ENCODE measurements around the gene CCSER2.

Gene CCSER2

GRCh38 chr10:84353052-84353803, 24.8 kb downstream of the CCSER2 start (continued):
- no peak for TF ChIP-seq TOX (CRISPR knock-in tag; IDR thresholded peaks at IDR 0.05; ENCODE audit: borderline replicate concordance)
- TF ChIP-seq ZC3H10 (CRISPR knock-in tag; IDR thresholded peaks at IDR 0.05), result no peak
- TF ChIP-seq ISL1 (CRISPR knock-in tag; IDR thresholded peaks at IDR 0.05), result no peak
- no peak for TF ChIP-seq PATZ1 (CRISPR knock-in tag; IDR thresholded peaks at IDR 0.05; ENCODE audit: borderline replicate concordance)

GRCh38 chr10:84354623-84355022, 26.2 kb downstream of the CCSER2 start:
- TF ChIP-seq PATZ1 (CRISPR knock-in tag; IDR thresholded peaks at IDR 0.05; ENCODE audit: borderline replicate concordance) (no peak), TCF4 (CRISPR knock-in tag; IDR thresholded peaks at IDR 0.05; ENCODE audit: borderline replicate concordance) (no peak), ZNF70 (CRISPR knock-in tag; IDR thresholded peaks at IDR 0.05) (no peak), ZFP30 (CRISPR knock-in tag; IDR thresholded peaks at IDR 0.05) (no peak), ZNF8 (CRISPR knock-in tag; IDR thresholded peaks at IDR 0.05) (no peak), PPARA (CRISPR knock-in tag; IDR thresholded peaks at IDR 0.05; ENCODE audit: borderline replicate concordance) (no peak), TSHZ2 (CRISPR knock-in tag; IDR thresholded peaks at IDR 0.05) (no peak), ESRRG (CRISPR knock-in tag; IDR thresholded peaks at IDR 0.05) (no peak), CSRNP3 (CRISPR knock-in tag; IDR thresholded peaks at IDR 0.05) (no peak), TOX (CRISPR knock-in tag; IDR thresholded peaks at IDR 0.05; ENCODE audit: borderline replicate concordance) (no peak), ZC3H10 (CRISPR knock-in tag; IDR thresholded peaks at IDR 0.05) (no peak), ARNTL (CRISPR knock-in tag; IDR thresholded peaks at IDR 0.05; ENCODE audit: borderline replicate concordance, low read depth) (no peak), GLIS3 (CRISPR knock-in tag; IDR thresholded peaks at IDR 0.05) (no peak), POU6F1 (CRISPR knock-in tag; IDR thresholded peaks at IDR 0.05; ENCODE audit: borderline replicate concordance, low read depth) (no peak), ZNF565 (CRISPR knock-in tag; conservative IDR thresholded peaks at IDR 0.05; ENCODE audit: low read depth) (no peak), BACH2 (CRISPR knock-in tag; IDR thresholded peaks at IDR 0.05; ENCODE audit: borderline replicate concordance) (no peak), CREB5 (CRISPR knock-in tag; IDR thresholded peaks at IDR 0.05; ENCODE audit: low read depth) (no peak), ZFP3 (CRISPR knock-in tag; IDR thresholded peaks at IDR 0.05) (no peak), RARB (CRISPR knock-in tag; IDR thresholded peaks at IDR 0.05) (no peak), OSR1 (CRISPR knock-in tag; IDR thresholded peaks at IDR 0.05) (no peak)
- no peak for ATAC-seq

Measured in SK-N-SH treated with all-trans-retinoic acid at 6 μM for 48 hours (cell line).